Measurements from ENCODE around the gene MGP.

GRCh38 chr12:14839262-14839661, 46.4 kb downstream of the MGP start:
- TF ChIP-seq CTCF (IDR thresholded peaks at IDR 0.05 in 4 of 5, conservative IDR thresholded peaks at IDR 0.05 in 1 of 5): no peak
- TF ChIP-seq POLR2A (IDR thresholded peaks at IDR 0.05): no peak
